ENCODE measurements around the gene TMOD1.

GRCh38 chr9:97536480-97536879 lies 35.0 kb downstream of the TMOD1 start:
- TF ChIP-seq CTCF (IDR thresholded peaks at IDR 0.05 in 2 of 3, conservative IDR thresholded peaks at IDR 0.05 in 1 of 3; ENCODE audit: control insufficient read depth in 2 of 3, extremely low read depth in 1 of 3, insufficient read depth in 1 of 3, low read depth in 3 of 3, low read length in 3 of 3) = no peak
- no peak for TF ChIP-seq MAX (IDR thresholded peaks at IDR 0.05; ENCODE audit: low read depth, low read length)
- TF ChIP-seq BRCA1 (IDR thresholded peaks at IDR 0.05; ENCODE audit: low read depth, low read length) = no peak
- TF ChIP-seq USF1 (IDR thresholded peaks at IDR 0.05; ENCODE audit: borderline replicate concordance, extremely low read length, insufficient read depth, low read depth, low read length) = no peak
- no peak for TF ChIP-seq TCF7 (IDR thresholded peaks at IDR 0.05; ENCODE audit: borderline replicate concordance)
- TF ChIP-seq HDAC6 (IDR thresholded peaks at IDR 0.05; ENCODE audit: unreplicated experiment) = no peak
- TF ChIP-seq TAF1 (IDR thresholded peaks at IDR 0.05; ENCODE audit: borderline replicate concordance, low read depth, low read length) = no peak
- no peak for TF ChIP-seq CHD2 (IDR thresholded peaks at IDR 0.05; ENCODE audit: borderline replicate concordance, low read depth, low read length)
- TF ChIP-seq NR2C2 (IDR thresholded peaks at IDR 0.05; ENCODE audit: borderline replicate concordance, control insufficient read depth, insufficient read length, low read depth) = no peak
- TF ChIP-seq RELA (IDR thresholded peaks at IDR 0.05; ENCODE audit: borderline replicate concordance, partially characterized antibody) = no peak
- no peak for TF ChIP-seq POLR2A (IDR thresholded peaks at IDR 0.05; ENCODE audit: low read depth, low read length)
- no peak for TF ChIP-seq EZH2 (IDR thresholded peaks at IDR 0.05; ENCODE audit: borderline replicate concordance, control insufficient read depth, low read depth, low read length)
- no peak for TF ChIP-seq RAD21 (IDR thresholded peaks at IDR 0.05; ENCODE audit: insufficient read depth, low read depth, low read length)
- TF ChIP-seq ZBTB33 (IDR thresholded peaks at IDR 0.05) = no peak
